GM19328 (cell line): Measurements from ENCODE around the gene ITCH.
"Not testable (repeated sequence)": the region's sequence is repeated elsewhere in the genome, so short reads cannot be mapped to it uniquely, and the experiment has no call there.

Experiments used
- ATAC-seq: cut with Tn5 transposase; IDR thresholded peaks from one replicate; pipeline ENCODE4 v1.9.1; 2021; ENCODE audit warnings: mild to moderate bottlenecking, moderate library complexity; ENCODE audit not compliant: unreplicated experiment

Gene ITCH

DNA sequence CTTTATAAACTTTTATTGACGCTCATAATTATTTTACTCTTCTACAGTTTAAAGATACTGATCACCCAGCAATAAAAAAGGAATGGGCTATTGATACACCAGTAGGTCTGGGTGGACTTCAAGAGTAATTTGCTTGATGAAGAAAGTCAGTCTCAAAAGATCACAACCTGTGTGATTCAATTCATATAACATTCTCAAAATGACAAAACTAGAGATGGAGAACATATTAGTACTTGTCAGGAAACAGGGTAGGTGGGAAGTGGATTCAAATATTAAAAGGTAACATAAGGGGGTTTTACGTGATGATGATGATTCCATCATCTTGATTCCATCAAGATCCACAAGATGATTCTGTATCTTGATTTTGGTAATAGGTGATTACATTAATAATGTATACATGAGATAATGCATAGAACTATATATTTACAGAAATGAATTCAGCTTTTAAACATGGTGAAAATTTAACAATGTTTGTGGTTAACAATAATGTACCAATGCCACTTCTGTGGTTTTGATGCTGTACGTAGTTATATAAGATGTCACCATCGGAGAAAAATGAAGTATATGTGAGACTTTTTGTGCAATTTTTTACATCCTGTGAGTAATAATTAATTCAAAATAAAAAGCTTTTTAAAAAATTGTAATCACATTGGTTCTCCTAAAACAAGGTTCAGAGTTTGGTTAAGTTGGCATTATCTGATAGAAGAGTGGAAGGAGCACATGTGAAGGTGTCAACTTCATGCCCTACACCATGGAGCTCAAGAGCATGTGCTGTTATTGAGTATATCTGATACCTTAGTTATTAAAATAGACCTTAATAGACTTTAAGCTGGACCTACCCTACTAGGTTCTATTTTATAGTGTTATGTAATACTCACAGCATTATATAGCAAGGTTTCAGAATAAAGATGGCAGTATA lies 86.9 kb downstream of the ITCH start:
- ATAC-seq = no peak

DNA sequence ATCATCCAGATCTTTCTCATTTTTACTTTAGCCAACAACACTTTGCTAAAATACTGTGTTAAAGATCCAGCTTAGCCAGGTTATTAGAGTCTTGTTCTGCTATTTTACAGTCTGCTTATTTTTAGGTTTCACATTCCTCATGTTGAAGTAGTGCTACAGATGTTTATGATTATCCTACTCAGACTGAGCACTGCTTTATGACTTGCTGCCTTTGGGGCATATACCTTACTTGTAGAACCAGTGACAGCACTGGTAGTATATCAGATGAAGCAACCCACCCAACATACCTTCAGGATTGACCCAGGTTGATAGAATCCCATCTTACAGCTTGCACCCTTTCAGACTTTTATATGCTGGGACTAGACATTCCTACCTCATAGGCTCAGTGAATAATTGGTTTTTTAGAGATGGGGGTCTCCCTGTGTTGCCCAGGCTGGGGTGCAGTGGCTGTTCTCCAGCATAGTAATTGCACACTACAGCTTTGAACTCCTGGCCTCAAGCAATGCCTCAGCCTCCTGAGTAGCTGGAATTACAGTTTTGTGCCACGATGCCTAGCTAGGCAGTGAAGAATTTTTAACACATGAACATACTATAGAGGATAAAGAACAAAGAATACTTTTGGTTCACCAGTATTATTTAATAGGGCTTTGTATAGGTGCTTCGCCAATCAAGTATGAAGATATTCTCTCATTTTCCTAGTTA lies 89.4 kb downstream of the ITCH start:
- ATAC-seq = no peak

DNA sequence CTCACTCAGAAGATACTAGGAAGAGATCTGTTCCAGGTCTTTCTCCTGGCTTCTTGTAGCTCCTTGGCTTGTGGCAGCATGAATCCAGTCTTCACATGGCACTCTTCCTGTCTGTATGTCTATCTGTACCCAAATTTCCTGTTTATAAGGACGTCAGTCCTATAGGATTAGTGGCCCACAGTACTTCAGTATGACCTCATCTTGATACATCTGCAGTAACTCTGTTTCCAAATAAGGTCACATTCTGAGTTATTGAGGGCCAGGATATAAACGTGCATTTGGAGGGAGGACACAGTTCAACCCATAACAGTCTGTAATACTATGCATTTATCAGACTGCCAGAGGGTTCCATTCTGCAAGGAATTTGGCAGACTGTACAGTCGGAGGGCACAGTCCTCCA lies 95.6 kb downstream of the ITCH start:
- no peak for ATAC-seq

DNA sequence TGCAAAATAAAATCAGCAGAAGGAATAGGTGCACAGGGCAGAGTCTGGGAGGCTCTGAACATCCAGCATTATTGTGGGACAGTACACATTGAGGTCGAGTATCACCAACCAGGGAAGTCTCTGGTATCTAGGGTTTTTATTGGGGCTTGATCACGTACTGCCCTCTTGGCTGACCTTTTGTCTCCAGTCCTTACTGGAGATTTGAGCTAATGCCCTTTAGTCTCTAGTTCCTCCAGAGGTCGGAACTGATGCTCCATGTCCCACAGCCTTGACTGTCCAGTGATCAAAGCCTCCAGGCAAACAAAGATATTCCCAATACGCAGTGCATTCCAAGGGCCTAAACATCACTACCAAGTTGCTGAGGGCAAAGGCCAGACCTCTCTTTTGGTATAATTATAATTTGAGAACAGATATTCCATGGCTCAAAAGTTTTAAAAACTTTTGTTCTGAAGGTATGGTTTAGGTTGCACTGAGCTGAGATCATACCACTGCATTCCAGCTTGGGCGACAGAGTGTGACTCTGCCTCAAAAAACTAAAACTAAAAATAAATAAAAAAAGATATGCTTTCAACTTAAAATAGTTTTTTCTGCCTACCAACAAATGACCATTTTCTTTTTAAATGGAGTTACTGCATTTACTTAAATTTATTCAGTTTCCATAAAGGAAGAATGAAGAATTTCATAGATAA lies 96.3 kb downstream of the ITCH start:
- ATAC-seq = no peak

DNA sequence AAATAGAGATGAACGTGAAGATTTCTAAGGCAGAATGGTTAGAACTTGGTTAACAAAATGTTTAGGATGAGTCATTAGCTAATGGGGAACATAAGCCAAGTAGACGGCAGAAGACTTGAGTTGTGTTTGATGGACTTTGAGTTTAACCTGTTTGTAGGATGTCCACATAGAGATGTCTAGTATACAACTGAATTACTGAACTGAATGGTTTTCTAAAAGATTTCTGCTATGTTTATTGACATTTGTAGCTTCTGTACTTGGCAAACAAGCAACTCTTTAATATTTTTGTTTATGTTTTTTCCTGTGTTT lies 98.7 kb downstream of the ITCH start:
- no peak for ATAC-seq

DNA sequence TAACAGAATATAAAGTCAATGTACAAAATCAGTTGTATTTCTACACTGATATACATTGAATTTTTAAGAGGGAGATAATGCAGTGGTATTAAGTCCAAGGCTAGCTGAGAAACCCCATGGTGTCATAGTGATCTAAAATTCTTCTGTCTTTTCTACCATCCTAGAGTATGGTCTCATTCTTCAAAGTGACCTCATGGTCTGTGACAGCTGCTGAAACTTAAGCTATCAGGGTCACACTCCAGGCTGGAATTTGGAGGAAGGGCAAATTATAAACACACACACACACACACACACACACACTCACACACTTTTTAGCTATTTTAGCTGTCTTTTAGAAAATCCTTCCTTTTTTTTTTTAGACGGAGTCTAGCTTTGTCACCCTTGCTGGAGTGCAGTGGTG lies 105.9 kb downstream of the ITCH start:
- no peak for ATAC-seq

DNA sequence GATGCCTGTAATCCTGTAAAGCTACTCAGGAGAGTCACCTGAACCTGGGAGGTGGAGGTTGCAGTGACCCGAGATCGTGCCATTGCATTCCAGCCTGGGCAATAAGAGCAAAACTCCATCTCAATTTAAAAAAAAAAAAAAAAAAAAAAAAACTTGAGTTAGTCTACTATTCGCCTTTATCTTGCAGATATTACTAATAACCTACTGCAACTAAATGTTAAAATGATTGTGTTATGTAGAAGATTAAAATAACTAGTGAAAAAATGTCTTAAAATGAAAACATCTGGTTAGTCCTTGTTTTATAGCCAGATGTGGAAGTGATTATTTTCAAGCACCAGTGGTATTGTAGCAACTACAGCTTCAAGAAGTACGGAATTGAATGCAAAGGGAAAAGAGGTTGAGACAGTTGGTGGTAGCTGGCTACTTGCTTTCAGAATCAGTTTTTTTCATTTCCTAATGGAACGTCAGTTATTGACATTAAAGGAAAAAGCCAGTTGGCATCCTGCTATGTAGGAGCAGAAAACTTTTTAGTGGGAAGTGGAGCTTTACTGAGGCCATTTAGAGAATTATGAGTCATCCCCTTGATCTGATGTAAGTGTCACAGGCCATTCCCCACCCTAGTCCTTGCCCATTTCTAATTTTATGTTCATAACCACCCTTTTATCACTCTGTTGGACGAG lies 109.3 kb downstream of the ITCH start:
- no peak for ATAC-seq

DNA sequence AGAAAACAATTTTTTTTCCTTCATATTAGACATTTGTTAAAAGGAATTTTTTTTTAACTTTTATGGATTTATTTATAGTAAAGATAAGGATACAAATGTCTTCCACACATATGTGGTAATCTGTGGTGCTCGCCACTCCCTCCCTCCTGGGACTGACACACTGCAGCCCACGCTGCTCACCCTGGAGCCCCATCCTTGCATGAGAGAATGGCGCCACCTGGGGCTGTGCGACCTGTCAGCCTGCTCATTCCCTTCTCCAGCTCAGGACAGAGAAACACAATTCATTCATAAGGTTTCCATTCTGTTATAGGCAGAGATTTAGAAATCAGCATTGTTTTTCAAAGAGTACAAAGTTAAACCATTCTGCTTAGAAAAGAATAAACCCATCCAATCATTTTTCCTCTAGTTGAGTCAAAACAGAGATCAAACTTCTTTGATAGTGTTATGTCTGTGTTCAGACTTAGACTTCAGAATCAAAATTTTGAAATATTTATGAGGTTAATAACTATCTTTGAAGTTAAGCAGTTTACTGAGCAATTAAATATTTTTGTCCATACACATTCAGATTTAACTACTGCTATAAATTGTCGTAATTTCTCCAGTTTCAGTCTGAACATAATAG lies 110.3 kb downstream of the ITCH start:
- ATAC-seq = no peak

DNA sequence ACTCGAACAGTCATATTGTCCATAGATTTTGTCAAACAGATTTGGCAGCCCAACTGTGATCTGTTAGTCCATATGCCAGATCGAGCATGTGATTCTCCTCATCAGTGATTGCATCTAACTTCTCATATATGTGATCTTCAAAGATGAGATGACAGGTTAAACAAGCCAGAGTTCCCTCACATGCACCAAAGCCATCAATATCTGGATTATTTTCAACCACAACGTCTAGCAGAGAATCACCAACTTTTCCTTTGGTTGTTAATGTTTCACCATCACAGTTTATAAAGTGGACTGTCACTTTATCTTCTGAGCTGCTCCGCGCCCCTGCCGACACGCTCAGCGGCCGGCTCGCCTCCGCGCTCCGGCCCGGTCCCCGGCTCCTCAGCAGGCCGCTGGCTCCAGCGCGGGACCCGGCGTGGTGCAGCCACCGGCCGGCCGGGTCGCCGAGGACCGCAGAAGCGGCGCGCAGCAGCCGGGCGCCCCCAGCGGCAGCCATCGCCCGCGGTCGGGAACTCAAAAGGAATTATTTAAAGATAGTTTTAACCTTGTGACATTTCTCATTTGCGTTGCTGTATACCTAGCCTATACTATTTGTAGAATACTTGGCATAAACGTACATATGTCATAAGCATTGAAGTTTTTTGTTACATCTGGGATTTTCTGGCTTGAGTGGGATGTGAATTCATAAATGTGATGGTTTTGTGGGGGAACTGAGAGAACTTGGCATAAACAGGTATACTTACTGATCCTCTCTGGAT lies 113.1 kb downstream of the ITCH start:
- ATAC-seq = no peak

DNA sequence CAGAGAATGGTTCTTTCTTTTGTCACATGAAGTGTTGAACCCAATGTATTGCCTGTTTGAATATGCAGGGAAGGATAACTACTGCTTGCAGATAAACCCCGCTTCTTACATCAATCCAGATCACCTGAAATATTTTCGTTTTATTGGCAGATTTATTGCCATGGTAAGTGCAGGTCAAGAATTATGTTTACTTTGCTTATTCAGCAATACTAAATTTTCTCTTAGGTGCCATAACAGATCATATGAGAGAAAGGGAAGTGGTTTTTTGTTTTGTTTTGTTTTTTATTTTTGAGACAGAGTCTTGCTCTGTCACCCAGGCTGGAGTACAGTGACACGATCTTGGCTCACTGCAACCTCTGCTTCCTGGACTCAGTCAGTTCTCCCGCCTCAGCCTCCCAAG lies 116.6 kb downstream of the ITCH start:
- ATAC-seq = no peak

DNA sequence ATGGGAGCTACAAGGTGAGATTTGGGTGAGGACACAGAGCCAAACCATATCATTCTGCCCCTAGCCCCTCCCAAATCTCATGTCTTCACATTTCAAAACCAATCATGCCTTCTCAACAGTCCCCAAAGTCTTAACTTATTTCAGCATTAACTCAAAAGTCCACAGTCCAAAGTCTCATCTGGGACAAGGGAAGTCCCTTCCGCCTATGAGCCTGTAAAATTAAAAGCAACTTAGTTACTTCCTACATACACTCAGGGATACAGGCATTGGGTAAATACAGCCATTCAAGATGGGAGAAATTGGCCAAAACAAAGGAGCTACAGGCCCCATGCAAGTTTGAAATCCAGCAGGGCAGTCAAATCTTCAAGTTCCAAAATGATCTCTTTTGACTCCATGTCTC lies 119.1 kb downstream of the ITCH start:
- not testable (repeated sequence) for ATAC-seq

DNA sequence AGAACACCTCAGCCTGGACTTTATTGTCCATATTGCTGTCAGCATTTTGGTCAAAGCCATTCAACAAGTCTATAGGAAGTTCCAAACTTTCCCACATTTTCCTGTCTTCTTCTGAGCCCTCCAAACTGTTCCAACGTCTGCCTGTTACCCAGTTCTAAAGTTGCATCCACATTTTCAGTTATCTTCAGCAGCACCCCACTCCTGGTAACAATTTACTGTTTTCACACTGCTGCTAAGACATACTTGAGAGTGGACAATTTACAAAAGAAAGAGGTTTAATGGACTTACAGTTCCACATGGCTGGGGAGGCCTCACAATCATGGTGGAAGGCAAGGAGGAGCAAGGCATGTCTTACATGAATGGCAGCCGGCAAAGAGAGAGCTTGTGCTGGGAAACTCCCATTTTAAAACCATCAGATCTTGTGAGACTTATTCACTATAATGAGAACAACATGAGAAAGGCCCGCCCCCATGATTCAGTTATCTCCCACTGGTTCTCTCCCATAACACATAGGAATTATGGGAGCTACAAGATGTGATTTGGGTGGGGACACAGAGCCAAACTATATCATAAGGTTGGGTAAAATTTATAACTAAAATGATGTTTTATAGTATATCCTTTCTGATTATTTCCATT lies 120.6 kb downstream of the ITCH start:
- not testable (repeated sequence) for ATAC-seq

DNA sequence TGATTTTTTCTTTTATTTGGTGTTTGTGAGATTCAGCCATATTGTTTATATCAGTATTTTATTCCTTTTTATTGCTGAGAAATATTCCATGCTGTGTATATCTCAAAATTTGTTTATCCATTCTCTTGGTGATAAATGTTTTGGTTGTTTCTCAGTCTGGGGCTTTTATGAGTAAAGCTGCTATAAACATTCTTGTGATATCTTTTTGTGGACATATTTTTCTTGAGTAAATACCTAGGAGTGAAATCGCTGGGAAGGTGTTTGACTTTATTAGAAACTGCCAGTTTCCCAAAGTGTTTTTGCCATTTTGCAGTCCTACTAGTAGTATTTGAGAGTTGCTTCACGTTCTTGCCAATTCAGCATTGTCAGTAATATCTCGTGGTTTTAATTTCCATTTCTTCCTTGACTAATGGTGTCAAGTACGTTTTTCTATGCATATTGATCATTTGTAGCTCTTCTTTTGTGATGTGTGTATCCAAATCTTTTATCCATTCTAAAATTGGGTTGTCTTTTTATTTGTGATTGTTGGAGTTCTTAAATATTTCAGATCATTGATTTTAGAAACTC lies 122.1 kb downstream of the ITCH start:
- ATAC-seq = no peak

DNA sequence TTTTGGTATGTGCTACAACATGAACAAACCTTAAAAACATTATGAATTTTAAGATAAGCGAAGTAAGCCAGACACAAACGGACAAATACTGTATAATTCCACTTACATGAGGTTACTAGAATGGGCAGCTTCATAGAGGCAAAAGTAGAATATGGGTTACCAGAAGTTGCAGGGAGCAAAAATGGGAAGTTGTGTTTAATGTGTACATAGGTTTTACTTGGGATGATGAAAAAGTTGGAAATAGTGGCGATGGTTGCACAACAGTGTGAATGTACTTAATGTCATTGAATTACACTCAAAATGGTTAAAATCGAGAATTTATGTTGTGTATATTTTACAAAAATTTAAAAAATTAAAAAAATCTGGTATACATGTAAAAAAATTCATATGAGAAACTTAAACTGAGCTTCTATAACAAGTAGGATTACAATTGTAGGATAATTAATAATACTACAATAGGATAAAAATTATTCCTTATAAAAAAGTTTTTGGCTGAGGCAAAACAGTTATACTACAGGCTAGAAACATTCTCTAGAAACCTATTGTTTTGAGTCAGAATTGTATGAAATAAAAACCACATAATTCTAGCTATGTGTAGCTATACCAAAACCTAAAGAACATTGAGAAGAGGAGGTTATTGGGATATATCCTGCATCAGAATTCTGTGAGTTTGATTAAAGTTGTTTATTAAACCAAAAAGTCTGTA lies 128.3 kb downstream of the ITCH start:
- no peak for ATAC-seq

DNA sequence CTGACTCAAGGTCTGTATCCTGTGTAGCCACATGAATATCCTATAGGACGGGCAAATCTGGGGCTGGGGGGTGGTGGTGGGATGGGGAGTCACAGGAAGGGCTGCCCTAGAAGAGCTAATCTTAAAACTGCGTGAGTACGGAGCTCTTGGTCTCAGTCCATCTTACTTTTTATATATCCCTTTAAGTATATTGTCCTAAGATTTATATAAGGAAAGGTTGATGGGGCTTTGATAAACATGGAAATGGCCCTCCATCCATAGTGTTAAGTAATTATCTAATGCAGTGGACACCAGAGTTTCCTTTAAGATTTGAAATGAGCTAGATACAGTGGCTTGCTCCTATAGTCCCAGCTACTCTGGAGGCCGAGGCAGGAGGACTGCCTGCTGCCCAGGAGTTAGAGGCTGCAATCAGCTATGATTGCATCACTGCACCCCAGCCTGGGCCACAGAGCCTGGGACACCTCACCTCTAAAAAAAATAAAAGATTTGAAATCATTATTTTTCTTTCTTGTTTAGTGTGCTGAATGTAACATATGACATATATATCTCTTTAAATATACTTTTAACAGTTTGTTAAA lies 128.9 kb downstream of the ITCH start:
- ATAC-seq = no peak

DNA sequence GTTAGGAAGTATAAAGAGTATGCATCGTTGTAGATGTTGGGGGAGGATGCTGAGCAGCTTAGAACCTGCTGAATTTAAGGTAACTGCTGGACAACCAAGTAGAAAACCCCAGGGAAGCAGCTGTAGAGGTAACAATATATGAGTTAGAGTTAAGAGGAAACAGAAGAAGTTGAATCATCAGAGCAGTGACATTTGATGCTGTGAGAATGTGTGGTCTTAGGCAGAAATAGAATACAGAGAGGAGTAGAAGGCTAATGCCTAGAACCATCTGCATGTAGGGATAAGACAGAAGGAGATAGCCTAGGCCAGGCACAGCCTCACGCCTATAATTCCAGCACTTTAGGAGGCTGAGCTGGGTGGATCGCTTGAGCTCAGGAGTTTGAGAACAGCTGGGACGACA lies 130.6 kb downstream of the ITCH start:
- ATAC-seq = no peak

DNA sequence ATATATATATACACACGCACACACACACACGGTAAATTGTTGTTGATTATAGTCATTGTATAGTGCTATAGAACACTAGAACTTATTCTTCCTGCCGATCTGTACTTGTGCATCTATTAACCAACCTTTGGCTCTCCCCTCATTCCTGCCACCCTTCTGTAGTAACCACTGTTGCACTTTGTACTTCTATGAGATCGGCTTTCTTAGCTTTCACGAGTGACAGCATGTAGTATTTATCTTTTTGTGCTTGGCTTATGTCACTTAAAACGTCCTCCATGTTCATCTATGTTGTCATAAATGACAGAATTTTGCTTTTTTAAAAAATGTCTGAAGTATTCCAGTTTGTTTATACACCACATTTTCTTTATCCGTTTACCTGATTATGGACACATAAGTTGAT lies 132.2 kb downstream of the ITCH start:
- no peak for ATAC-seq

DNA sequence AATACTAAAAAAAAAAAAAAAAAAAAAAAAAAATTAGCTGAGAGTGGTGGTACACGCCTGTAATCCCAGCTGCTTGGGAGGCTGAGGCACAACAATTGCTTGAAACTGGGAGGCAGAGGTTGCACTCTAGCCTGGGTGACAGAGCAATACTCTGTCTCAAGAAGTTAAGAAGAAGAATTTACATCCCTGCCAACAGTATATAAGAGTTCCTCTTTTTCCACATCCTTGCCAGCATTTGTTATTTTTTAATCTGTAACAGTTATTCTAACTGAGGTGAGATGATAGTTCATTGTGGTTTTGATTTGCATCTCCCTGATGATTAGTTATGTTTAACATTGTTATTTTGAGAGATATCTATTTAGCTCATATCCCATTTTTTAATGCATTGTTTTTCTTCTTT lies 132.8 kb downstream of the ITCH start:
- no peak for ATAC-seq
